ENCODE results near the gene TRNAU1AP. TPM values are rescaled to one million over a fixed set of nuclear protein-coding genes. Genes with fewer than 3 reads are reported as not detected.

The TRNAU1AP gene
- total and polyA plus RNA-seq, 10 of the 15 experiments (the other 5 are each of a cell fraction or from before 2014, with no cell fraction given): 24.3 to 67.0 (median 31.8) TPM

- TF ChIP-seq BRCA1 (IDR thresholded peaks at IDR 0.05; ENCODE audit: low read depth, low read length): no peak
- no peak for TF ChIP-seq IKZF2 (IDR thresholded peaks at IDR 0.05)
- no peak for TF ChIP-seq HDAC6 (IDR thresholded peaks at IDR 0.05; ENCODE audit: unreplicated experiment)
- TF ChIP-seq POU2F2 (IDR thresholded peaks at IDR 0.05; ENCODE audit: borderline replicate concordance, low read depth, low read length): no peak
- no peak for TF ChIP-seq ATF3 (IDR thresholded peaks at IDR 0.05; ENCODE audit: borderline replicate concordance, extremely low read depth, low read depth, low read length)
Measured at GRCh38 chr1:28551381-28551780, 1.5 kb upstream of the TRNAU1AP start (continued).

GRCh38 chr1:28560886-28561285 is 8.0 kb downstream of the TRNAU1AP start:
- no peak for ATAC-seq
- no peak for FAIRE-seq
- TF ChIP-seq BCL11A (IDR thresholded peaks at IDR 0.05; ENCODE audit: low read depth, low read length) (no peak), SMC3 (IDR thresholded peaks at IDR 0.05; ENCODE audit: borderline replicate concordance, low read length) (no peak), HSF1 (IDR thresholded peaks at IDR 0.05; ENCODE audit: low read depth, low read length) (no peak), USF2 (IDR thresholded peaks at IDR 0.05; ENCODE audit: borderline replicate concordance, low read depth, low read length) (no peak), SKIL (IDR thresholded peaks at IDR 0.05; ENCODE audit: low read depth, poor library complexity, severe bottlenecking) (no peak)
- no peak for DNase-seq (ENCODE audit: low read depth, low spot score)
- 100% methylated on average over 3 of the region's 3 CpGs for WGBS (ENCODE audit: insufficient coverage, insufficient replicate concordance, low lambda C conversion rate, missing lambda C conversion rate)
- Histone ChIP-seq H2AFZ (ENCODE audit: control insufficient read depth, low read depth, low read length) (no peak overlapping the region), H3K9me3 (replicated peaks; ENCODE audit: control insufficient read depth, insufficient read depth, low read length) (no peaks in the 10 kb centered on the region), H3K27ac (ENCODE audit: control insufficient read depth, insufficient read depth) (no peak overlapping the region), H3K9ac (ENCODE audit: control insufficient read depth, insufficient read depth, low read length) (no peak overlapping the region), H3K4me3 (no peak overlapping the region), H3K4me1 (ENCODE audit: control insufficient read depth, insufficient read depth, low read length) (no peaks in the 10 kb centered on the region), H4K20me1 (ENCODE audit: control insufficient read depth, insufficient read depth) (no peaks in the 10 kb centered on the region), H3K4me2 (ENCODE audit: control insufficient read depth, insufficient read depth) (no peak overlapping the region), H3K27me3 (replicated peaks in 1 of 2; ENCODE audit: control insufficient read depth in 2 of 2, insufficient read depth in 2 of 2, low read length in 1 of 2) (no peaks in the 10 kb centered on the region), H3K36me3 (ENCODE audit: control insufficient read depth in 2 of 2, insufficient read depth in 2 of 2, low read length in 1 of 2) (peaks cover 5 to 19% of the 10 kb centered on the region in 2 experiments), H3K79me2 (ENCODE audit: control insufficient read depth, insufficient read depth, low read length) (no peaks in the 10 kb centered on the region)
- POLR2A ChIA-PET: interaction anchor here (2.6 kb wide), 1 partner anchor 20 kb away, joined by 20 read pairs; no protein-coding TSS in a partner anchor
- RAD21 ChIA-PET (ENCODE audit: unreplicated experiment): no interaction called here
- in situ Hi-C loops (cut with MboI) (no loop called here), intact Hi-C loops (cut with micrococcal nuclease; ENCODE audit: unreplicated experiment) (no loop called here)
- SMC1A ChIA-PET (ENCODE audit: uncharacterized antibody, unreplicated experiment): interaction anchor here (0.5 to 0.9 kb wide), 2 partner anchors 11 to 206 kb away, joined by 3 read pairs; no protein-coding TSS in a partner anchor
- CTCF ChIA-PET: no interaction called here
- BruUV-seq (replicated peaks): TSS peak; percentile 38

All from GM12878 (cell line).